Measurements from ENCODE around the gene RAET1L.
"Not testable (repeated sequence)": the region's sequence is repeated elsewhere in the genome, so short reads cannot be mapped to it uniquely, and the experiment has no call there.

Gene RAET1L

GRCh38 chr6:150016324-150017185, 8.8 kb downstream of the RAET1L start:
- DNase-seq (ENCODE audit: low read depth in 2 of 2): no peak

DNA sequence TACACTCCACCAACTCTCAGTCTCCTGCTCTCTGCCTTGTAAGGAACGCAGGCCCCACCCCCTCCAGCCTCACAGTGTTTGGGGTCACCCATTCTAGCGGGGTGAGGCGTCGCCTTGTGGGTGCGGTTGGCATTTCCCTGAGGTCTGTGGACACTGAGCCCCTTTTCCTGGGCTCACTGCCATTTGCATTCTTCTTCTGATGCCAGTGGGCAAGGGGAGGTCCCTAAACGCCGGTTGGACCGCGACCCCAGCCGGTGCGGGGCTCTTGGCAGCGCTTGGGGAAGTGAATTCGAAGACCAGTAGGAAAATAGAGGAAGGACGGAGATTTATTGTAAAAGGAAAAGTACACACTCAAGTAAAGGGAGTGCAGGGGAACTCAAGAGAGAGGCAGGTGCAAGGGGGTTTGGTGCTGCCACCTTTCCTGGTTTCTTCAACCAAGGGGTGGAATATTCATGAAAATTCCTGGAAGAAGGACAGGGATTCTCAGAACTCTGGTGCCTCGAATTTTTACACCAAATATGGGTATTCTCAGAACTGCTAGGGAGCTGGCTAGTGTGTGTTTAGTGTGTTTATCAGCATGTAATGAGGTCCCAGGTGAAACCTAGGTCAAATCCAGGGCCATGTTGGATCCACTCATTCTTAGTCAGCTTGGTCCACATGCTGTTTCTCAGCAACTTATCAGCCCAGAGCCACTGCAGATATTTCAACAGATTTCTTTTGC, 9.9 kb downstream of the RAET1L start:
- DNase-seq (ENCODE audit: low read depth in 2 of 2): not testable (repeated sequence)

DNA sequence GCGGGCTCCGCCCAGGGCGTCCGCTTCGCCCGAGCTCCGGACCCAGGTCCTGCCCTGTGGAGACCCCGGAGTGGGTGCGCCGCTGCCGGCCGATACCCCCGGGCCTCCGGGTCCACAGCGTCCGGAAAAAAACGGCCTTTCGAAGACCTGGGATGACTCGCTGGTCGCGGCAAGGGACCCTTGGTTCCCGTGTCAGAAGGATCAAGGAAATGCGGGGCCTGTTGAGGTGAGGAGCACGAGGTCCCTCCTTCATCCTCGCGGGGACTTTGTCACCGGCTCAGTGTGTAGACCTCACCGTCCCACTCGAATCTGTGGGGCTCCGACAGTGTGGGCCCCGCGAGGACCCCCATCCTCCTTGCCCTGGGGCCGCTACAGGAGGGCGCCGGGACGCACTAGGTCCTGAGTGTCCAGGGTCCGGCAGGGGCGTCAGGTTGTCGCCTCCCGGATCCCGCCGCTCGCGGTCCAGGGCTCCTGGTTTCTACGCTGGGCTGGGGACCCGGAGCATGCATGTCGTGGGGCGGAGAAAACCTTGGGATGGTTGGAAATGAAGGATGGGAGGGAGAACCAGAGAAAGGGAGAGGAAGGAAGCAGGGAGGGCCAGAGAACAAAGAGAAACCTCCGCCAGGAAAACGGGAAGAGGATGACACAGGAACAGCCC, 10.6 kb downstream of the RAET1L start:
- not testable (repeated sequence) for DNase-seq (ENCODE audit: low read depth in 2 of 2)

DNA sequence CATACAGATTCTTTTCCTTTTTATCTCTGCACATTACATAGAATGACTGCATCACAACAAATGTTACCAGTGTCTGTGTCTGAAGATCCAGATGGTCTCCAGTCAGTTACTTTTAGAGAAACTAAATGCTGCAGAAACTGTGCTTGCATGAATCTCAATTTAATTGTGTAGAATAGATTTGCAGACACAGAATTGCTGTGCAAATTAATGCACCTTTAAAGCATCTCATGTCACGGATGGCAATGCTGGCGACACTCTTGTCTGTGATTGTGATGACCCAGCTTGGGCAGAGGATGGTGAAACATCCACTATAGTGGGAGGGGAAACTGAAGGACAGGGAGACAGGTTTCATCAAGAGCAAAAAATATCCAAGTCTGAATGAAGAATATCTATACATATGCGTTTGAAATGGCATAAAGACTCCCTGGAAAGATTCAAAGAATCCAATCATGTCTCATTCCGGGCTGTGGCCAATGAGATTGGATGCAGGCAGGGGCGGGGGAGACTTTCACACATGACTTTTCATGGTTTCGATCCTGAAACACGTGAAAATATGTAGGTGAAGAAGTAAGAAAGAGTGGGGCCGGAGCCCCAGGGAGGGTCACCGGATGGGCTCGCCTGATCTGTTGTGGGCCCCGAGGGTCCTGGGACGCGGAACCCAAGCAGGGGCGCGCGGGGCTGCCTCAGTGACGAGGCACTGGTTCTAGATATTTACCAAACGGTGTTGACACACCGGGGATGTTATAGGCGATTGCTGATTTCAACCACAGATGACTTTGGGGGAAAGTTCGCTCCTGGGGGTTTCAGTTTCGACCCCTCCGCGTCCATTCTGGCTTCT, 11.3 kb downstream of the RAET1L start:
- not testable (repeated sequence) for DNase-seq (ENCODE audit: low read depth in 2 of 2)

GRCh38 chr6:150012846-150013784, 12.2 kb downstream of the RAET1L start:
- DNase-seq (ENCODE audit: low read depth in 2 of 2): not testable (repeated sequence)

- DNase-seq (ENCODE audit: low read depth in 2 of 2): no peak
These were observed 16.7 kb downstream of the RAET1L start for GRCh38 chr6:150008588-150008987.

DNA sequence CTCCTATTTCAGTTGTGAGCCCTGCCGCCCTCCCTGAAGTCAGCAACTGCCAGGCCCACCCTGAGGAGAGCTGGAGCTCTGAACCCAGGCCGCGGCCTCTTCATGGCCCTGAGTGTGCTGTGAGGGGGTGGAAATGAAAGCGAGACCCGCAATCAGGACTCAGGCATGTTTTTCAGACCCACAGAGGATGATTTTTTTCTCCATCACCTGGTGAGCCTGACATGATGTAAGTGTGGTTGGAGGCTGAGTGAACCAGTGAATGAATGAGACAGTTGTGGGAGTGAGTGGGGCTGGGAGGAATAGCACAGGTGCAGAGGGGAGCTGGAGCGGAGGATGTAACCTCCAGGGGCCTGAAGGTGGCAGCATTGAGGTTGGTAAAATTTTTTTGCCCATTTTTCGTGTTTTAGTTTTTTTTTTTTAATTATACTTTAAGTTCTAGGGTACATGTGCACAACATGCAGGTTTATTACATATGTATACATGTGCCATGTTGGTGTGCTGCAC, 18.3 kb downstream of the RAET1L start:
- DNase-seq (ENCODE audit: low read depth in 2 of 2): peak in 1 of 2 donors; percentile 57

GRCh38 chr6:150005761-150006651, 19.3 kb downstream of the RAET1L start:
- no peak for DNase-seq (ENCODE audit: low read depth in 2 of 2)

DNA sequence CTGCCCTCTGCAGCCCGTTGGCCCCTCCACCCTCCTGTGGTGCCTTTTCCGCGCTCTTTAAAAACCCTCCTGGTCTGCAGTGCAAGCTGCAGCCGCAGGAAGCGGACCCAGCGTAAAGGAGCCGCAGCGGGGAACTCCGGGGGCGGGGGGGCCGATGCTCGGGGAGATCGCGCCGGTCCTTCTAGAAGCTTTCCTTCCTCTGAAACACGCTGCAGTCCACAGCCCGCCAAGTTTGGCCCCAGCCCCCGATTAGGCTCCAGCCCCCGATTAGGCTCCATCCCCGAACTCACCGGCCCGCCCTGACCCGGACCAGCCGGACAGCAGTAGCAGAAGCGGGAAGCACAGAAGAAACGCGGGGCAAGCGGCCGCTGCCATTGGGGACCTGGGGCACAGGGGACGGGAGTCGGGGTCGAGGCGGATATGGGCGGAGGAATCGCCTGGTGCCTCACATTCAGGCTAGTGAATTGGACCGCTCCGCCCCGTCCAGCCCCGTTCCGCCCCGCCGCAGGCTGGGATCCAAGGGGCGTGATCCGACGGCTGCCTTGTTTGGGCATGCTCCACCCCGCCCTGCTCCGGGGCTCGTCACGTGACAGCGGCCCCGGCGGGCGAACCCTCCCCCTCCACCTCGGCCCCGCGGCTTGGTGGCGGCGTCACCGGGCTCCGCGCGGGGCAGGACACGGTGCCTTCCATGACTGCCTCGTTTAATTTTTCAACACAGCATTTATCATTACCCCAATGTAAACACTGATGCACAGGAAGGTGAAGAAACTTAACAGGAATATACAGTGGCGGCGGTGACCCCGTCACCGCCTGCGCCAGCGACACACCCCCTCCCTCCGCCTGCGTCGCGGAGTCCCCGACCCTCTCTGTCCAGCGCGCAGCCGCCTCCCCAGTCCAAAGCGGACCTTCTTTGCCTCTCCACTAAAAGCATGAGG, 20.3 kb downstream of the RAET1L start:
- DNase-seq (ENCODE audit: low read depth in 2 of 2): peak; percentile 83 to 84

DNA sequence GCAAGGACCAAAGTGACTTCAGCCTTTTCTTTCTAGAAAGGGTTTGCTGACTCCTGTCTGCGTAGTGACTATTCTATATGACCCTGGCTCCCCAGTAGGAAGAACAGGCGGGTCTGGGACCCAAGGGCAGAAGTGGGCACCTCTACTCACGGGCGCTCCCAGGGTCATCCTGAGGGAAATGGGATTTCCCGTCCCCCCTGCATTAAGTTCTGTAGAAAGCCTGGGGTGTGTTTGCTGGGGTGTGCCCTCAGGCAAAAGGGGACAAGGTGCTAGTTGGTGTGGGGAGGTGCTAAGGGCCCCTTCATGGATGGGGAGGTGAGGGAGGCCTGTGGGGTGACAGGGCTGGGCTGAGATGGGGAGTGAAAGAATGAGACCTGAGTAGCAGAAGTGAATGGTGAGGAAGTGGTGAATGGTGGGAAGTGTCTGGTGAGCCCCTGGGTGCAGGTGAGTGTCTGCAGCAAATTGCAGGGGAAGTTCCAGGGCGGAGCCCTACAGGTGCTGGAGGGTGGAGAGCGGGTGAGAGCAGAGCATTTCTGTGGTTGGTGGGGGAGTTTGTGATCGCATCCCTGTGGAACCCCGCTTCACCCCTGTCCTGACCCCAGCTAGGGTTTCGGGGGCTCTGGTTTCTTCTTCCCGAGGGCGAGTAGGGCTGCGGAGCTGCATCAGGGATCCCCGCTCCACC, 21.1 kb downstream of the RAET1L start:
- no peak for DNase-seq (ENCODE audit: low read depth in 2 of 2)

DNA sequence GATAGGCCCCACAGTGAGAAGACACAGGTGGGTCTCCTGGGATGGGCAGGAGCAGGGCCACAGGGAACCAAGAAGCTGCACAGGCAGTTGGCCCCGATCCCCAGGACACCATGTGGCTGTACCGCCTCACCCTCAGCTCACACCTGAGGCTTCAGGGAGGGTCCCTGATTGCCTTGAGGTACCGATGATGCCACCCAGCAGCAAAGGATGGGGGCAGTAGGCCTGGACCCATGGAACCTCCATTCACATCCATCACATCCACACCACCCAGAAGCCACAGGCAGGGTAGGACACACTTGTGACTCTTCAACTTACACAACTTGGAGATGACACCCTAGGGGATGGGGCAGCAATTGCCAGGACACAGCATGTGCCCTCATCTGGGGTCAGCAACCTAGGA, 21.7 kb downstream of the RAET1L start:
- not testable (repeated sequence) for DNase-seq (ENCODE audit: low read depth in 2 of 2)

- no peak for DNase-seq (ENCODE audit: low read depth in 2 of 2)
These were observed 22.6 kb downstream of the RAET1L start for GRCh38 chr6:150002710-150003109.

DNA sequence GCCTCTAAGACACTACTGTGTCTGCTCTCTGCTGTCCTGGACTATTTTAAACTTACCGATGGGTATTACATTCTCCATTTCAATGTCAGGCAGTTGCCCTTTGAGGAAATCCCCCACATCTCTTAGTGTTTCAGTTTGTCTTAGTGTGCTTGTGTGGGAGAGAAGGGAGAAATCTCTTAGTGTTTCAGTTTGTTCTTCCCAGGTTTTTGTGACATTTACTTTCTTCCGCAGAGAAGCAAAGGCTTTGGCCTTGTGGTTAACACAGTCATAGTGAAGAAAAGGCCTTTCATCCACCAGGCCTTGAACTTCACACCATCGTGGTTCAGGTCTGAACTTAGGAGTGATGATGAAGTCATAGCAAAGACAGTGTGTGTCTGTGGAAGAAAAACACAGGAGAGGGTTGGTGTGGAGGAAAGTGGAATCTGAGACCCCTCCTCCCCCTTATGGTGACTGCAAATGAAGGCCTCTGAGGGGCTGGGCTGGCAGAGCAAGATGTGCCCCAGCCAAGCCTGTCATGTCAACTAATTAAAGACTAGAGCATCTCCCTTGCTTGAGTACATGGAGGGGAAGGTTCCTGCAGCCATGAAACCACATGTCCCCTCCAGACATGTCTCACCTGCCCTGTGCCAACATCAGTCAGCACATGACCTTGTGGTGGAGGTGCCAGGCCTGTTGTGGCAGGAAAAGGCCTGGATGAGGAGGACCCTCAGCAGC, 23.9 kb downstream of the RAET1L start:
- no peak for DNase-seq (ENCODE audit: low read depth in 2 of 2)

- DNase-seq (ENCODE audit: low read depth in 2 of 2): no peak
These were observed 25.7 kb downstream of the RAET1L start for GRCh38 chr6:149999636-150000035.

DNA sequence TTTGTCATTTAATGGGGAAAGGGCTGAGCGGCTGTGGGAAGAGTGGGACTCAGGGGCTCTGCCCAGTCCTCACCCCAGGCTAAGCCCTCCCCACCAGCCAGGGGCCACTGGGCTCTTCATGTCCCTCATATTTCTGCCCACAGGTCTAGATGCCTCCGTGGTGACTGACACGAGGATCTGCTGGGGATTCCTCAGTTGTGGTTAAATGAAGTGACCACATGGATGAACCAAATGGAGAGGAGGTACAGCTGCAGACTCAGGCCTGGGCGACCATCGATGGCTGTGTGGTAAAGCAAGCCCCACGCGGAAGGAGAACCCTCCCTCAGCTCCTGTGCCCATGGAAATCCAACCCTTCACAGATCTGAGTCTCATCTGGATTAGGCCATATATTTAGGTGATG, 29.4 kb downstream of the RAET1L start:
- DNase-seq (ENCODE audit: low read depth in 2 of 2): no peak

GRCh38 chr6:149995235-149995750, 30.0 kb downstream of the RAET1L start:
- no peak for DNase-seq (ENCODE audit: low read depth in 2 of 2)

- no peak for DNase-seq (ENCODE audit: low read depth in 2 of 2)
These were observed 33.5 kb downstream of the RAET1L start for GRCh38 chr6:149991838-149992237.
